OCI-LY1 (cell line): ENCODE data around the gene POP7.

ENCODE experiments used
- H2AFZ ChIP-seq: fragments of 200-600 bp; sonication (generic), shearing (Covaris generic); 2 replicates; pipeline ENCODE4 v1.6.0; 2014; ENCODE audit warnings: antibody characterized with exemption, mild to moderate bottlenecking, low read length
- H3F3A ChIP-seq: fragments of 200-600 bp; sonication (generic), shearing (Covaris generic); 2 replicates; pipeline ENCODE4 v1.6.0; 2014; ENCODE audit warnings: mild to moderate bottlenecking, antibody characterized with exemption, low read length, moderate library complexity; ENCODE audit not compliant: insufficient read depth
- H3K27ac ChIP-seq: fragments of 200-600 bp; sonication (generic); 2 replicates; pipeline ENCODE4 v1.5.1; 2014; ENCODE audit warnings: low read length, mixed run types, mild to moderate bottlenecking, low read depth; ENCODE audit not compliant: poor library complexity, severe bottlenecking
- H3K27me3 ChIP-seq: fragments of 200-600 bp; sonication (generic); 2 replicates; pipeline ENCODE4 v1.6.0; 2014; ENCODE audit warnings: antibody characterized with exemption, mild to moderate bottlenecking, low read length, moderate library complexity; ENCODE audit not compliant: insufficient read depth
- H3K36me3 ChIP-seq: fragments of 200-600 bp; sonication (generic); 2 replicates; pipeline ENCODE4 v1.6.1; 2014; ENCODE audit warnings: mild to moderate bottlenecking, antibody characterized with exemption, low read length, moderate library complexity, mixed read lengths; ENCODE audit not compliant: insufficient read depth
- H3K4me1 ChIP-seq: fragments of 200-600 bp; sonication (generic); 2 replicates; pipeline ENCODE4 v1.5.1; 2014; ENCODE audit warnings: mild to moderate bottlenecking, low read length, moderate library complexity; ENCODE audit not compliant: insufficient read depth, severe bottlenecking
- H3K4me2 ChIP-seq: fragments of 200-600 bp; sonication (generic), shearing (Covaris generic); 2 replicates; pipeline ENCODE4 v1.6.1; 2014; ENCODE audit warnings: low read length
- H3K4me3 ChIP-seq: fragments of 200-600 bp; sonication (generic); 2 replicates; pipeline ENCODE4 v1.5.1; 2014; ENCODE audit warnings: low read length, low read depth, mild to moderate bottlenecking, mixed read lengths; ENCODE audit not compliant: poor library complexity, severe bottlenecking
- H3K79me2 ChIP-seq: fragments of 200-600 bp; shearing (Covaris generic); 2 replicates; pipeline ENCODE4 v1.6.1; 2016; ENCODE audit warnings: mixed run types, low read length, mixed read lengths; ENCODE audit not compliant: insufficient read depth
- H3K9ac ChIP-seq: fragments of 200-600 bp; sonication (generic), shearing (Covaris generic); 2 replicates; pipeline ENCODE4 v1.6.1; 2014; ENCODE audit warnings: mild to moderate bottlenecking, low read length, mixed read lengths
- H3K9me2 ChIP-seq: fragments of 200-600 bp; sonication (generic), shearing (Covaris generic); 2 replicates; pipeline ENCODE4 v1.6.1; 2014; ENCODE audit warnings: low read depth, mild to moderate bottlenecking, low read length, mixed read lengths
- H3K9me3 ChIP-seq: fragments of 200-600 bp; shearing (Covaris generic); 2 replicates; pipeline ENCODE4 v1.6.1; 2014; ENCODE audit warnings: low read length, mixed read lengths
- H4K20me1 ChIP-seq: fragments of 200-600 bp; sonication (generic), shearing (Covaris generic); 2 replicates; pipeline ENCODE4 v1.6.0; 2016; ENCODE audit warnings: mild to moderate bottlenecking, low read length; ENCODE audit not compliant: insufficient read depth
- CTCF ChIP-seq: fragments of 200-600 bp; sonication (generic), shearing (Covaris generic); IDR thresholded peaks from 2 replicates; pipeline ENCODE4 v1.5.1; 2017; ENCODE audit warnings: mild to moderate bottlenecking, antibody characterized with exemption, low read length, moderate library complexity, mixed read lengths
- EZH2 ChIP-seq: fragments of 200-600 bp; sonication (generic), shearing (Covaris generic); IDR thresholded peaks from 2 replicates; pipeline ENCODE4 v1.8.0; 2017; ENCODE audit warnings: borderline replicate concordance, mixed run types, mild to moderate bottlenecking, antibody characterized with exemption, low read length, moderate library complexity, mixed read lengths

The POP7 gene

GRCh38 chr7:100674411-100675104 lies 31.4 kb upstream of the POP7 start:
- no peaks in the 10 kb centered on the region for H3K9me3 ChIP-seq
- H3K4me1 ChIP-seq, result peaks cover 11% of the 10 kb centered on the region
- TF ChIP-seq EZH2 (no peak), CTCF (no peak)
- H3K4me2 ChIP-seq, result peak overlapping the region; percentile 80
- H3K9me2 ChIP-seq, result no peaks in the 10 kb centered on the region
- peaks cover 32% of the 10 kb centered on the region for H3K36me3 ChIP-seq
- no peaks in the 10 kb centered on the region for H4K20me1 ChIP-seq
- peaks cover 6% of the 10 kb centered on the region for H3K79me2 ChIP-seq
- H3K4me3 ChIP-seq, result peak overlapping the region; percentile 76
- H2AFZ ChIP-seq, result no peak overlapping the region
- no peaks in the 10 kb centered on the region for H3F3A ChIP-seq
- peak overlapping the region; percentile 94 for H3K9ac ChIP-seq
- H3K27ac ChIP-seq, result peak overlapping the region; percentile 65
- H3K27me3 ChIP-seq, result no peaks in the 10 kb centered on the region

GRCh38 chr7:100675105-100675451 lies 30.8 kb upstream of the POP7 start:
- no peak for TF ChIP-seq CTCF
- no peak for TF ChIP-seq EZH2
- H4K20me1 ChIP-seq, result no peaks in the 10 kb centered on the region
- no peaks in the 10 kb centered on the region for H3K27me3 ChIP-seq
- H3F3A ChIP-seq, result no peaks in the 10 kb centered on the region
- H3K79me2 ChIP-seq, result peaks cover 6% of the 10 kb centered on the region
- H3K9ac ChIP-seq, result peak overlapping the region; percentile 94
- H3K9me2 ChIP-seq, result no peaks in the 10 kb centered on the region
- no peak overlapping the region for H3K27ac ChIP-seq
- H3K9me3 ChIP-seq, result no peaks in the 10 kb centered on the region
- H2AFZ ChIP-seq, result no peak overlapping the region
- peaks cover 37% of the 10 kb centered on the region for H3K36me3 ChIP-seq
- H3K4me3 ChIP-seq, result peak overlapping the region; percentile 76
- H3K4me2 ChIP-seq, result peak overlapping the region; percentile 80
- peaks cover 11% of the 10 kb centered on the region for H3K4me1 ChIP-seq

GRCh38 chr7:100675581-100676350 lies 30.2 kb upstream of the POP7 start:
- no peak overlapping the region for H2AFZ ChIP-seq
- H3K79me2 ChIP-seq, result peaks cover 6% of the 10 kb centered on the region
- H3F3A ChIP-seq, result no peaks in the 10 kb centered on the region
- H3K27me3 ChIP-seq, result no peaks in the 10 kb centered on the region
- peak overlapping the region; percentile 43 for H3K9ac ChIP-seq
- peak overlapping the region; percentile 80 for H3K4me2 ChIP-seq
- peaks cover 11% of the 10 kb centered on the region for H3K4me1 ChIP-seq
- TF ChIP-seq CTCF, result no peak
- no peak for TF ChIP-seq EZH2
- H3K36me3 ChIP-seq, result peaks cover 44% of the 10 kb centered on the region
- peak overlapping the region; percentile 76 for H3K4me3 ChIP-seq
- no peaks in the 10 kb centered on the region for H4K20me1 ChIP-seq
- no peaks in the 10 kb centered on the region for H3K9me3 ChIP-seq
- H3K9me2 ChIP-seq, result no peaks in the 10 kb centered on the region
- peak overlapping the region; percentile 48 for H3K27ac ChIP-seq
